ENCODE data around the gene NAA60.

The NAA60 gene

DNA sequence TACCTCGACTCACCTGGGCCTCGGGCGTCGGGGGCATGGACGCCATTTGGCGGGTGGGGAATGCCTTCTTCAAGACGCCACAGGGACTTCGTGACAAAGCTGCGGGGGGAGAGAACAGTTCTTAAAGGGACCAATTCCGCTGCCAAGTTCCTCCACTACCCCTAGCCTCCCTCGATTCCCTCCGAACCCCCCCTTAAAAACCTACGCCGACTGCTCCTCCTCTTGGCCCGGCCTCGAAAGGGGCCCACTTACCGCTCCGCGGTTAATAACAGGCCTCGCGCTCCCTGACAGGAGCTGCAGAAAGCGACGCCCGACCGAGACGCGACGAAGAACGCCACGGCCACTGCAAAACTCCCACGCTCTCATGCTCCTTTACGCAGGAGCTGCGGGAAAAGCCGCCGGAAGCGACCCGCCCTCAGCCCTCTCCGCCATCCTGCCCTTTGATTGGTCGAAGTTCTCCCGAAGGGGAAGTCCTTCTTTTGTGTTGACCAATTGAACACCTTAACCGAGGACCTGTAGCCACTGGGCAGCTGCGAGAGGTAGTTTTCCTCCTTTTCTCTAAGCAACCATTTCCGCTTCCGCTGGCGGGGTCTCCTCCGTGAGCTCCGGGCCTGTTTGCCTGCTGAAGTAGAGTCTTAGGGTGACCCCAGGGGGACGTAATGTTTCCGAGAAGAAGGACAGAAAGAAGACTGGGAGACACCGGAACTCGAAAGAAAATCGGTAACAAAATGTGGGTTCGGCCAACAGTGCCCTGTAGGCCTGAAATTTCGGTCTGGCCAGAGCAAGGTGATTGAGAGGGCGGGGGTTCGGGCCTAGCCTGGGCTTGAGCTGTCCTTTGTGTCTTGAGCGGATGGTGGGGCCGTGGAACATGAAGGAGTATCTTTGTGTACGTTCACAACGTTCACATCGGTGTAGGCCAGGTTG, at the start of gene NAA60, which contains the start of gene ZNF597:
Gene NAA60 (plus strand): TSS at position 573 of the 924 bp plus-strand sequence. CDS start 32,548 bp downstream, outside the sequence.
Gene ZNF597 (minus strand): TSS at position 397 of the 924 bp plus-strand sequence. CDS start 351 bp downstream, at position 46.
- DNase-seq (ENCODE audit: low read depth in 2 of 2), result peak; percentile 61 to 68

DNA sequence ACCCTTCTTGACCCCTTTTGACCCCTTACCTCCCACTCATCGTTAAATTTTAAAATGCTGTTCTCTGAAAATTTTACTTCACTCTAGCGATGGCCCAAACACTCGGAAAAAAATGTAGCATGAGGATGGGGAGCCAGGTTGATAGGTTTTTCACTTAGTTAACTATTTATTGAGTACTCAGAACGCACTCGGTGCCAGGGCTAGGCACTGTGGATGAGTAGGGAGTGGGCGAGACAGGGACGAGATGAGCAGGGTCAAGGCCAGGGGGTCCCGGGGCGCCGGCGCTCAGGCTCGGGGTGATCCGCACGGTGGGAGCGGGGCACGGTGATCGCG, 43.1 kb upstream of the NAA60 start:
- no peak for DNase-seq (ENCODE audit: low read depth in 2 of 2)

DNA sequence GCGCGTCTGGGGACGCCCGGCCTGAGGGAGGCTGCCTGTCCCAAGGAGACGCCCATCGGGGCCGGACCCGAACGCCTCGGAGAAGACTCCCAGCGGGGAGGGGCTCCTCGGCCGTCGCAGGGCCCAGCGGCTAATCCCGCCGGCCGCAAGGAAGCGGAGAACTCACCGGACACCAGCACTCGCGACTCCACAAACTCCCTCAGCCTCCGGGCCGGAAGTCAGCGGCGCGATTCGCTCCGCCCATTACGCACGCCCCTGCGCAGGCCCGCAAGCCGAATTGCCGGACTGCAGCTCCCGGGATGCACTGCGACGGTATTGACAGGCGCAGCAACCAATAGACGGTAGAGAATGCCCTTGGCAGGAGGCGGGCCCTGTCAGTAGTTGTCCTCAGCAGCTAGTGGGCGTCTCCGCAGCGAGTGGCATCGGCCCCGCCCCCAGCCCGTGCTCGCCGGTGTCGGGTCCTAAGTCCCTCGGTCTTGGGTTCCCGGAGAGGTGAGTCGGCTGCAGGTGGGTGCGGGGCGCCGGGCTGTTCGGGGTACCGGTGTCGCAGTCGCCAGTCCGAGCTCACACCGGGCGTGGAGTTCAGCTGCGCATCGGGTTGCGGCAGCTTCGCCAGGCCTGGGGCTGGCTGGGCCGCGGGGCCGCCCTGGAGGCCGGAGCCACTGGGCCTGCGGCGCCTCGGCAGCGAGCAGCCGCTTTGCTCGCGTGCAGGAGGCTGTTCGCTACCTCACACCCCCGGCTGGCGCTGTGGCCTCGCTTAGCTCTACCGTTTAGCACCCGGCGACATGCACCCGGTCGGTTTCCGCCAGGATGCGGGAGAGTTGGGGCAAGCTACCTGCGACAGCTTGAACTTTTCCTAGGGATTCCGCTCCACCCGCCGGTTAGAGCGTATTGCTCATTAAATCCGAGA, 42.4 kb upstream of the NAA60 start, which contains the start of the genes ZNF174 and ZSCAN32:
Gene ZNF174 (plus strand): TSS at position 437 of the 910 bp plus-strand sequence. CDS start 790 bp downstream, outside the sequence.
Gene ZSCAN32 (minus strand): TSS at position 226 of the 910 bp plus-strand sequence. CDS start 3,447 bp downstream, outside the sequence.
- DNase-seq (ENCODE audit: low read depth in 2 of 2), result peak; percentile 97 to 98

DNA sequence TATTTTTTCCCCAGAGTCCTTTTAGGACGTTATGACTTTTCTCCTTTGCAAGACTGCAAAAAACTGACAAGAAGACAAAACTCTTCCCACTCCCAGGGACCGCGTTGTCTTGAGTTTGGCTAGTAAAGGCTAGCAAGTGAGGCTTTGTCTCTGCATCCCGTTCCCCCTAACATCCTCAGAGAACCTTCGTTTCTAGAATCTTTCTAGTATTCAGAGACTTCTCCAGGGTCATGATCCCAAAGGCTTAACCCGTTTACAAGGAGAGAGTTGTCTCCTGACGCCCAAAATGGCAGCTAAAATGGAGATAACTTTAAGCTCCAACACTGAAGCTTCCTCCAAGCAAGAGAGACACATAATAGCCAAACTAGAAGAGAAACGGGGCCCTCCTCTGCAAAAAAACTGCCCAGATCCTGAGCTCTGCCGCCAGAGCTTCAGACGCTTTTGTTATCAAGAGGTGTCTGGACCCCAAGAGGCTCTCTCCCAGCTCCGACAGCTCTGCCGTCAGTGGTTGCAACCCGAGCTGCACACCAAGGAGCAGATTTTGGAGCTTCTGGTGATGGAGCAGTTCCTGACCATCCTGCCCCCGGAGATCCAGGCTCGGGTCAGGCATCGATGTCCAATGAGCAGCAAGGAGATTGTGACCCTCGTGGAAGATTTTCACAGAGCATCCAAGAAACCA, 41.6 kb upstream of the NAA60 start:
- DNase-seq (ENCODE audit: low read depth in 2 of 2), result no peak

DNA sequence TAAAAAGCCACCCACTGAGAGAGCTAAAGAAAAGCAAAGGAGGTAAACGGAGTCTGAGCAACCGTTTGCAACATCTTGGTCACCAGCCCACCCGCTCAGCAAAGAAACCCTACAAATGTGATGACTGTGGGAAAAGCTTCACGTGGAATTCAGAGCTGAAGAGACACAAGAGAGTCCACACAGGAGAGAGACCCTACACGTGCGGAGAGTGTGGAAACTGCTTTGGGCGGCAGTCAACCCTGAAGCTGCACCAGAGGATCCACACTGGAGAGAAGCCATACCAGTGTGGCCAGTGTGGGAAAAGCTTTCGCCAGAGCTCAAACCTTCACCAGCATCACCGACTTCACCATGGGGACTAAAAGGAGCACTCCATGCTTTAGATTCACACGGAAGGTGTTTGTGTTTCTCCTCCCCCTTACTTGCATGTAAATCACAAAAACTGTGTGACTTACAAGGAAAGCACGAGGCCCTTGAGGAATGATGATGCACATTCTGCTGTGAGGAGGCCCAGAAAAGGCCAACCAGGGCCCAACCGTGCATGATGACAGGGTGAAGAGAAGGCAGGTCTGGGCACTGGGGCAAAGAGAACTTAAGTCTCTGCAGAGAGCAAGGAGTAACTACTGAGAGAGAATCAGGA, 34.8 kb upstream of the NAA60 start:
- no peak for DNase-seq (ENCODE audit: low read depth in 2 of 2)

DNA sequence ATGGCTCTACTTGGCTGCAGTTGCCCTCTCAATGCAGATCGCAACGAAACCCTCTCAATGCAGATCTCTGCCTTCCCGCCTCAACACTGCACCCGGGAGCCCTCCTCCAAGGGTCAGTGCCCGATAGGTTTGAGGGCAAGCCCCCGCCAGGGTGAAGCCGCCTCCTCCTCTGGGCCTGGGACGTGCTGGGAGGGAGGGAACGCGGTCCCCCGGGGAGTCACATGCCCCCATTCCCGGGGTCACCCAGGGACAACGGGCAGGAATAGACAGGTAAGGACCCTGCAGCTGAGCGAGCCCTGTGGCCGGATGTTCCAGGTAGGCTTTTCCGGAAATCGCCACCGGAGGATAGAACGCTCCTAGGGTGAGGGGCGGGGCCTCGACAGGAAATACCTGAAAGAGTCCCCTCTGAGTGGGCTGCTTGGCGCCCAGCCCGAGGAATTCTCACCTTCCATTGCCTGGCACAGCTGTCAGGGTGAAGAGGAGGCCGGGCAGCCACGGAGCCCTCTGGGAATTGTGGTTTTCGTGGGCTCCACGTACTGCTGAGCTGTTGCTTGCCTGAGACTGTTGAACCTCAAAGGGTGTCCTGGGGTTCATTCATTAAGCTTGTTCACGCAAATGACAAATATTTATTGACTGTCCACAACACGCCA, 29.6 kb upstream of the NAA60 start:
- DNase-seq (ENCODE audit: low read depth in 2 of 2), result no peak

DNA sequence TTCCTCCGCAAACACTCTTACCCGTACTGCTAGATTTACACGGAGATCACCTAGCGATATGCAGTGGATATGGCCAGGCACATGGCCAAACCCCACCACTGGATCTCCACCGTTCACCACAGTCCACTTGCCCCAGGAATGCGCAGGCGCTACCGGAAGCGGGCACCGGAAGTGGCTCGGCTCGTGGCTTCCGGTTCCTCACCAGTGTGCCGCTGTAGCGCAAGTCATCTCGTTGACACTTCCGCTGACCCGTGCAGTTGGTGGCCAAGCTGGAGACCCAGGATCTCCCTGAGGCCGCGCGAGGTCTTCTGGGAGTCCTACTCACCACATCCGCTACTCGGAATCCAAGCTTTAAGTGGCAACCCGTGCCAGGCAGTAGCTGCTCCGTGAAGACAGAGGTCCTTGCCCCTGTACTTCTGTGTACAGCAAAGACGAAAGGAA, 11.7 kb upstream of the NAA60 start:
- DNase-seq (ENCODE audit: low read depth in 2 of 2), result peak; percentile 52 to 54

DNA sequence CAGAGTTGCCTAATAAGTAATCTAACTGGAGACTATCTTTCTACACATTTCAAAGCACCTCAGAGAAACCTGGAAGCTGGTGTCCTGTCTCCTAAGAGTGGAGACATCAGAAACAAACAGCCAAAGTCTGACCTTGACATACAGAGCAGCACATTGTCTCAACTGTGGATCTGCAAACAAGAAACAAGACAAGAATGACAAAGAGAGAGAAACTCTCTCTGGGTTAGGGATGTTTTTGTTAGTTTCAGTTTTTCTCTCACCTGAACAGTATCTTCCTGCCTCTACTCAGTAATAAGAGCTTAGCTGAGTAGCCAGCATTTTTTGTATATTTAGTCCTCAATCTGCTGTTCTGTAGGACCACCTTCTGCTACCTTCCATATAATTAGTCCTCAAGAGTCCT, 9.1 kb upstream of the NAA60 start:
- no peak for DNase-seq (ENCODE audit: low read depth in 2 of 2)

DNA sequence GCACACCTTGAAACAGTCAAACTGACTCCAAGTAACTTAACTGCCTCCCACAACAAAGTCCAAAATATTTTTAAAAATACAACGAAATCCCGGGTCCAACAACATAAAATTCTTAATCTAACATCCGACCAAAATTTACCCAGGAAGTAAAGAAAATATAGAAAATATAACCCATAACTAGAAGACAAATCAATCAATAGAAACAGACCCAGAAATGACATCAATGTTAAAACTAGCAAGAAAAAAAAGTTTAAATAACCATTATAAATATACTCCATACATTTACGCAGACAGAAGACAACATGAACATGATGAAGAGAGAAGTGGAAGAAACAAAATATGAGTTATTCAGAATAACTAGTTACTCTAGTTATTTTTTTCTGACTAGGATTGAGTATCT, 3.8 kb upstream of the NAA60 start:
- DNase-seq (ENCODE audit: low read depth in 2 of 2), result no peak

DNA sequence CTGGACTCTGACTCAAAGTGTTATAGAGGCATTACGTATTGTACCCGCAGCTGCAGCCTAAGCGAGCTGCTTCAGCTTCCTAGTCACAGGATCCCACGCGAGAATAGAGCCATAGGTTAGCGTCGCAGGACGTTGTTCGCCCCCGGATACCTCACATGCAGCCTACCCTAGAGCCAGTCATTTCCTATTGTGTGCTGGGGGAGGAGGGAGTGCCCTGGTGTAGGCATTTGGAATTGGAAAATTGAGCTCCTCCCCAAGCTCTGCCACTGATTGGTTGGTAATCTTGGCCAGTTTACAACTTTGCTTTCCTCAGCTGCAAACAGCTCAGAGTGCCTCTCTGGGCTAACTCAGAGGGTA, 530 bp downstream of the NAA60 start:
- no peak for DNase-seq (ENCODE audit: low read depth in 2 of 2)

DNA sequence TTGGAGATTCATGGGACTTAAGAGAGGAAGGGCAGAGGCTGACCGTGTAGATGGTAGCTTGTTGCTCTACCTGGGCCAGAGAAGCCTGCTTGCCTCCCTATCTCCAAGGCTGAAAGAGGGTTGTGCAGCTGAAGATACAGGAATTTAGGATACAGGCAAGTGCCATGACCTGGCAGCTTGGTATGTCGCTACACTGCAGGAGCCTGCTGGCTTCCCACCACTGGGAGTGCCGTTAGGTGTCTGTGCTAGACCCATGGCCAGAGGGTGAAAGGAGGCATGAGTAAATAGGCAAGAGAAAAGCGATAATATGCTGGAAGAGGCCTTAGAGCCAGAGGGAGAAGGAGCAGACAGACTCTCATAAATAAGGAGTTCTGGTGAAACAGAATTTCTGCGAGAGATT, 10.6 kb downstream of the NAA60 start:
- DNase-seq (ENCODE audit: low read depth in 2 of 2), result no peak

DNA sequence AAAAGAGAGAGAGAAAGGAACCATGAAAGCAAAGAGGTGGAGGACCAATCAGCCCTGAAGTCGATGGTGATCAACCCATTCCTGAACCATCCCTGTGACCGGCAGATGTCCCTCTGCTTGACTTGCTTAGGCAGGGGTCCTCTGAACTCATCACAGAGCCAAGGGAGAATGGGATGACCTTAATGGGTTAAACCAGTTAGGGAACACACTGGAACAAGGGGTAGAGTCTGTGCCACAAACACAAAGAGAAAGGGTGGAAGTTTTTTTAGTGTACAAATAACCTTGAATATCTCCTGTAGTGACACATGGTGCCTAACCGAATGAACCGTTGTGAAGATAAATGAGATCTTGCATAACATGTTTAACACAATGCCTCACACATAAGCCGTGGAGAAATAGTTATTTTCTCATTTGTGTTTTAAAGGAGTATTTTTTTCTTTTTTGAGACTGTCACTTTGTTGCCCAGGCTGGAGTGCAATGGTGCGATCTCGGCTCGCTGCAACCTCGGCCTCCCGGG, 11.2 kb downstream of the NAA60 start:
- DNase-seq (ENCODE audit: low read depth in 2 of 2), result no peak

DNA sequence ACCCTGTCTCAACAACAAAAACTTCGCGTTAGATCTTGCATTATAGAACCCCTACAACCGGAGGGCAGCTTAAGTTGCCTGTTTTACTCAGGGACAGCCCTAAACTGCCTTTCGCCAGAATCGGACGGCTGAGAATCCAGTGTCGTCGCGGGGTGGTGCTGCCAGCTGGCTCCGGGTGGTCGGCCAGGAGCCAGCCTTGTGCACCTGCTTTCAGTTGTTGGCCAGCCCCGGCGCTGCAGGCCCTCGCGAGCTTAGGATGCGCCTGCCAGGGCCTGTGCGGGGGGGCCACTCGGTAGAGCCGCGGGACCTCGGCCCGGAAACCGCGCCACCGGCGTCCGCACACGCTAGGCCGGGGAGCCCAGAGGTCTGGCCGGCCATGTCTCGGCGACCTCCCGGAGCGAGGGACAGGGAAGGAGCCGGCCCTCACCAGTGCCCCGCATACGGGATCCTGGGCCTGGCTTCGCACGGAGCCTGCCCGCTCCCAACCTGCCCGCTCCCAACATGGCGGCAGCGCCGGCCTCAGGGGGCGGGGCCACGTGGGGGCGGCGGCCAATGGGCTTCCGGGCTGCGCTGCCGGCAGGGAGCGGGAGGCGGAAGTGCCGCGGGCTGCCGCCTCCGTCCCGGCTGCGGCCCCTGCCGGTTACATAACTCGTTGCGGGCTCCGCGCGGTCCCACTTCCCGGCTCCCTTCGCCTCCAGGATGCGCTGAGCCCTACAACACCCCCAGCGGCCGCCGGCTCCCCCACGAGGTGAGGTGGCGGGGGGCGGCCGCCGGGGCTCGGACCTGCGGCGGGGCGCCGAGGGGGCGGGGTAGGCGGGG, 14.2 kb downstream of the NAA60 start:
- peak; percentile 69 to 84 for DNase-seq (ENCODE audit: low read depth in 2 of 2)

DNA sequence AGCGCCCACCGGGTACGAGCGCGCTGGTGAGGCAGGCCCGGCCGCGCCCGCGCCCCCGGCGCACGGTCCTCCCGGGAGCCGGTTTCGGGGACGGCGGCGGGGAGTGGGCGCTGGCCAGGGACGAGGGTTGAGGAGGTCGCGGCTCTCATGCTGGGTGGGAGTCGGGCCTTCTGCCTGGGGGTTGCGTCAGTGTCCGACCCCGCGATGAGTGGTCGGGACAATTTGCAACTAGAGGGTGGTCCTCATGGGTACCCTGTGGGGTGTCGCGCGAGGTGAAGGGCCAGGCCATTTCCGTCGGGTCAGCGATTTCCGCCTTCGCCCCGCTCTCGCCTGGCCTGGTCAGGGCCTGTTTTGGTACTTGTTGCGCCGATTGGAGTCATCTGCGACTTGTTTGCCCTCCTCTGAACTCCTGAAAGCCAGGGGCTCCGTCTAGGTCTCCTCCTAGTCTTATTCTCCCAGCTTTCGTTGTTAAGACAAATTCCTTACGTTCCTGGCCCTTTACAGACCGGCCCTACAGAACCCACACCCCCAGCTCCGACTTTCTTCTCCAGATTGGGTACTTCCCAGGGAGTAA, 14.9 kb downstream of the NAA60 start:
- DNase-seq (ENCODE audit: low read depth in 2 of 2), result no peak

DNA sequence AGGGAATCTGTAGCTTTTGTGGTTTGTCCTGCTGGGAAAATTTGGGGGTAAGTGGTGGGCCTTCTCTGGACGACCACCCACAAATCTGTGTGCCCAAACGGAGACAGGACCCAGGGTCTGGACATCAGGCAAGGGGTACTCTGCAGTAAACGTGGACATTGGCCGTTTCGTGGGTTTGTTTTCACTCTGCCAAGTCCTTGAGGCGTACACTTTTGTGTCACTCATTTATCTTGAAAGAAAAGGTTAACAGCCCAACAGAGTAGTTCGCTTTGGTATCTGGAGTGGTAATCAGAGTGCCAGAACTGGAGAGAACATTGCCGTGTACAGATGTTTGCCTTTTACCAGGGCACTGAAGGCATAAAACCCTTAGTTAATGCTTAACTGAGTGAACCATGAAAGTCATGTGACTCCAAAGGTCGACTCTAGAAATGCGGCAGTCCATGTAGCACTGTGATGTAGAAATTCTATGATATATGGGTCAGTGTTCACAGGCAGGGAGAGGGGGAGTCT, 15.4 kb downstream of the NAA60 start:
- DNase-seq (ENCODE audit: low read depth in 2 of 2), result no peak

DNA sequence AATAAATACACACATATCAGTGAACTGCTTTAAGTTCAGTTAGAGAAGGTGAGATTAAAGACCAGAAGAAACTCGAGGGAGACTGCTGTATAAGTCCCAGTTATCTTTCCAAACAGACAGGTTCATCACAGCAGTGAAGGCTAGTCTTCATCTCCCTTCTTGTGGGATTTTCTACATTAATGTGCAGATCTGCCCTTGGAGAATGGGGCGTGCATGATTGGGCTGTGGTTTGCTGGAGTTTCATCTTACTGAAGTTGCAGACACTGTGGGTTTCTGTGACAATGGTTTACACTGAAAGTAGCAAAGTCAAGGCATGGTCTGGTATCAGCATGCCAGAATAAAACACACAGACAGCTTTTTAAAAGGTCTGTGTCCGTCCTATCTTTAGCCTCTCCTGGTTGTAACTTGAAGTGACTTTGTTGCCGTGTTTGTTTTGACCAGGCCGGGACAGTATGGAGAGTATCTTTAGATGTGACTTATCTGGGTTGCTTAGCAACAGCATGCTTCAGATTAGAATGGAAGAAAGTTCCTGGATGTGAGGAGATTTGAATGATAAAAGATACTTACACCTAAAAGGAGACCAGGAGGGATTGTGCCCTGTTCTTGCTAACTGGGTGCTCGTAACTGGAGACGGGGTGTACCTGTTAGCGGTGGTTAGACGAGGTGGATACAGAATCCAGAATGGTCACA, 16.1 kb downstream of the NAA60 start:
- DNase-seq (ENCODE audit: low read depth in 2 of 2), result no peak

DNA sequence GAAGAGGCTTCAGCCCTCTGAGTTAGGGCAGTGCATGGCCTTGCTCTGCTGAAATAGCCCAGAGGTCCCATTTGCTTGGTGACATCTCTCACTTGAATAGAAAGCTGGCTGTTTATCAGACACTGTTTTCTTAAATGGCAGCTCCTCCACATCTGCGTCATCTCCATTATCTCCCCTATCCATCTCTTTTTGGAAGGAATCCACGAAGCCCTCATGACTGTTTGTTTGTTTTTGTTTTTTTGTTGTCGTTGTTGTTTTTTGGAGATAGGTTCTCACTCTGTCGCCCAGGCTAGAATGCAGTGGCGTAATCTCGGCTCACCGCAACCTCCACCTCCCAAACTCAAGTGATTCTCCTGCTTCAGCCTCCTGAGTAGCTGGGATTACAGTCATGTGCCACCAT, 16.6 kb downstream of the NAA60 start:
- no peak for DNase-seq (ENCODE audit: low read depth in 2 of 2)

DNA sequence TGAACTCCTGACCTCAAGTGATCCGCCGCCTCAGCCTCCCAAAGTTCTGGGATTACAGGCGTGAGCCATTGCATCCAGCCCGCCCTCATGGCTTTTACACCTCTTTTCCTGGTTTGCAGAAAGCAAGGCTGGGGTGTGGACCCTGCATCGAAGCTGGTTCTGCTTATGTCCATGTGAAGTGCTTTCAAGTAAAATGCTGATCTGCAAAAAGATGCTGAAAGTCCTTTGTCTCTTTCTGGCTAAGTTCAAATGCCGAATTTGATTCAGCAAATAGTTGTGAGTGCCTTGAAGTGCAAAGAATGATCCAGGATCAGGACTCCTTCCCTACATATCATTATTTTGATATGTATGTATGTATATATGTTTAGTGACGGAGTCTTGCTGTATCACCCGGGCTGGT, 17.1 kb downstream of the NAA60 start:
- DNase-seq (ENCODE audit: low read depth in 2 of 2), result no peak

Measured in stimulated activated CD4-positive, alpha-beta T cell treated with anti-CD3 and anti-CD28 coated beads, Interleukin-12 subunit alpha, Interleukin-12 subunit beta, amount 100 ng/mL, for 24 hours (primary cell).